ENCODE measurements around the gene C2orf68.

DNA sequence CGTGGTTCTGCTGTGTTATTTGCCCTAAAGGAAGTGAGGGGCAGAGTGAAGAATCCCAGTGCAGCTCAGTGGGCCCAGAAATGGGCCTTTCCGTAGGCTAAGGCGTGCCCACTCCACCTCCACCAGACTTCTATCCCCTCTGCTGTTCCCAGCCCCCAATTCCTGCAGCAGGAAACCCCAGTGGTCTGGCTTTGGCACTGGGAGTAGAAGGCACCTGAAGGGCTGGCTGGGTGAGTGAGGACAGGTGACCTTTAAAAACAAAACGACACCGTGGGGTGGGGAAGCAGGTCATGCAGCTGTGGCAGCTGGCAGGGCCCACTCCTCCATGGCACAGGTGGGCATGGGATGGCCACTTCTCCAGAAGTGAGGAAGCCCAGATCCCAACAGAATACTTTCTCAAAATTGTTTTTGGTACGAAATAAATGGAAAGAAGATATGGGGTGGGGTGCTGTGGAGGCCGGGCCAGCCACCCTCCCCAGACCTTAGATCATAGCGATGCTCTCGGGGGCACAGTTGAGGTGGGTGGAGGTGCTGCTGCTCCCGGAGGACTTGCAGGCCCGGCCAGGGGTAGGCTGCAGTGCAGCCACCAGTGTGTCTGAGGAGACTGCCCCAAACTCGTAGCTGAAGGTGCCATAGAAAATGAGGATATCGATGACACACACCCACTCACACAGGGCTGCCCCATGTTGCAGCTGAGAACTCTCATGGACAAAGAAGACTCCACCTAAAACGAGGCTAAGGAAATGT is 13.1 kb downstream of the C2orf68 start:
- no peak for TF ChIP-seq POLR2A (IDR thresholded peaks at IDR 0.05)
- TF ChIP-seq, protein P1, sequence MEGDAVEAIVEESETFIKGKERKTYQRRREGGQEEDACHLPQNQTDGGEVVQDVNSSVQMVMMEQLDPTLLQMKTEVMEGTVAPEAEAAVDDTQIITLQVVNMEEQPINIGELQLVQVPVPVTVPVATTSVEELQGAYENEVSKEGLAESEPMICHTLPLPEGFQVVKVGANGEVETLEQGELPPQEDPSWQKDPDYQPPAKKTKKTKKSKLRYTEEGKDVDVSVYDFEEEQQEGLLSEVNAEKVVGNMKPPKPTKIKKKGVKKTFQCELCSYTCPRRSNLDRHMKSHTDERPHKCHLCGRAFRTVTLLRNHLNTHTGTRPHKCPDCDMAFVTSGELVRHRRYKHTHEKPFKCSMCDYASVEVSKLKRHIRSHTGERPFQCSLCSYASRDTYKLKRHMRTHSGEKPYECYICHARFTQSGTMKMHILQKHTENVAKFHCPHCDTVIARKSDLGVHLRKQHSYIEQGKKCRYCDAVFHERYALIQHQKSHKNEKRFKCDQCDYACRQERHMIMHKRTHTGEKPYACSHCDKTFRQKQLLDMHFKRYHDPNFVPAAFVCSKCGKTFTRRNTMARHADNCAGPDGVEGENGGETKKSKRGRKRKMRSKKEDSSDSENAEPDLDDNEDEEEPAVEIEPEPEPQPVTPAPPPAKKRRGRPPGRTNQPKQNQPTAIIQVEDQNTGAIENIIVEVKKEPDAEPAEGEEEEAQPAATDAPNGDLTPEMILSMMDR (IDR thresholded peaks at IDR 0.05), result no peak
